ENCODE measurements around the gene FAM163A.
"Not testable (repeated sequence)": the region's sequence is repeated elsewhere in the genome, so short reads cannot be mapped to it uniquely, and the experiment has no call there.

The FAM163A gene

GRCh38 chr1:179742717-179743678 is at the start of gene FAM163A:
Gene FAM163A, plus strand, starts transcription at chr1:179743291. Its CDS starts 69,807 bp downstream, at chr1:179813098.
- DNase-seq = no peak

DNA sequence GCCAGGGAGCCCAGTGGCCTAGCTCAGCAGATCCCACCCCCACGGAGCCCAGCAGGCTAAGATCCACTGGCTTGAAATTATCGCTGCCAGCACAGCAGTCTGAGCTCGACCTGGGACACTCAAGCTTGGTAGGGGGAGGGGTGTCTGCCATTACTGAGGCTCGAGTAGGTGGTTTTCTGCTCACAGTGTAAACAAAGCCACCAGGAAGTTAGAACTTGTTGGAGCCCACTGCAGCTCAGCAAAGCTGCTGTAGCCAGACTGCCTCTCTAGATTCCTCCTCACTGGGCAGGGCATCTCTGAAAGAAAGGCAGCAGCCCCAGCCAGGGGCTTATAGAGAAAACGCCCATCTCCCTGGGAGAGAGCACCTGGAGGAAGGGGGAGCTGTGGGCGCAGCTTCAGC is 48.6 kb upstream of the FAM163A start:
- DNase-seq = not testable (repeated sequence)

- no peak for DNase-seq
Measured at GRCh38 chr1:179702946-179703539, 40.0 kb upstream of the FAM163A start.

DNA sequence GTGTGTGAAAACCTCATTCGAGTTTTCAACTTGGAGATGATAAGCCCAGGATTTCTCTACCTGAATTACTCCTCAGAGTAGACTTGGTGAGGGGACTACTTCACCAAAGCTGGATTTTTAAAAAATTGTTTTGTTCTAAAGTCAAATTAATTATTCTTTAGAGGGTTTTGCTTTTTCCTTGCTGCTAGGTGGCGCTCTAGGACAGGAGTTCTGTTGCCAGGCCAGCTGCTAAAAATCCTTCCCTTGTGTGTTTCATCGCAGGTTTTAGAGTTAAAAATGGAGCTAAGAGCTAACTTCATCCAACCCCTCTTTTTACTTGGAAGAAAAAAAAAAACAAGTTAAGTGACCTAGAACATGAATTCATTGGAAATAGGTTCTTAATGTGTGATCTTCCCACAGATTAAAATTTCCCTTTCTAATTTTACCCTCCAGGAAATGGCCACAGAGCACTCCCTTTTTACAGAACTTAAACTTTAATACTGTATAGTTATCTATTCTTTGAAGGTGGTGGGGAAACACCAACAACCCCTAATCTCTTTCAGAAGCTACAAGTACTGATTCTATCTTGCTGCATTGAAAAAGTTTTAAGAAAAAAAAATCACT is 36.7 kb upstream of the FAM163A start:
- DNase-seq = peak; percentile 55

DNA sequence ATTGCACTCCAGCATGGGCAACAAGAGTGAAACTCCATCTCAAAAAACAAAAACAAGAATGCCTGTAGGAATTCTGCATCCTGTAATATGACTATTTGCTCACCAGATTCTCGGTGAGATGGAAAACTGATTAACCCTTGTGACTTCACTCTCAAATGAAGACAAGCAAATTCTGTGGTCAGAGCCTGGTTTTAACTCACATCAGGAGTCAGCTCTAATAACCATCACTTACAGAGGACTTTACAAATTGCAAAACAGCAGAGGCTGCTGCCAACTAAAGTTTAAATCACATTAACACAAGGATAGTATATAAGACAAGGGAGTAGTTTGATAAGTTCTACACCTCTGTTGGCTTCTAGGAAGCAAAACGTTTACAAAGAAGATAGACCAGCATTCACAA is 35.7 kb upstream of the FAM163A start:
- DNase-seq = no peak

DNA sequence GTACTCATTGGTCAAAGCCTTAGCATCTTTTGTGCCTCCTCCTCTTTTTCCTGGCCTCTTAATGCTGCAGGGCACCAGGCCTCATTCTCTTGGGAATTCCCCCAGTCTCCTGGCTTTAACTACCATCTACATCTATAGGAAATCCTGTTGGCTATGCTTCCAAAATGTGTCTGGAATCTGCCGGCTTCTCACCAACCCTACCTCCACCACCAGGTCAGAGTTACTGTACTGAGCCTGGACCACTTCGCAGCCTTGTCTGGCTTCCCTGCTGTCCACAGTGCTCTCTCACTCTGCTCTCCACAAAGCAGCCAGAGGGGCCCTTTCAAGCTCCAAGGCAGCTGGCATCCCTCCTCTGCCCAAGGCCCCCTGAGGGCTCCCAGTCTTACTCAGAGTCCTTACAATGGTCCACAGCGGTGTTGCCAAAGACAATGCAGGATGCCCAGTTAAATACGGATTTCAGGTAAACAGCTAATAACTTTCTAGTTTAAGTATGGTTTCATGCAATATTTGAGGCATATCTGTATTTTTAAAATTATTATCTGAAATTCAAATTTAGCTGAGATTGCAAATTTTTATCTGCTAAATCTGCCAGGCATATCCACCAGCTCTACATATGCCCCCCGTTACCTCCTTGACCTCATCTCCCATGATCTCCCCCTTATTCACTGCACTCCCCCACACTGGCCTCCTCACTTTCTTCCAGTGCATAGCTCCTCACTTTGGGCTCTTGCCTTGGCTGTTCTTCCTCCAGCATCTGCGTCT is 34.5 kb upstream of the FAM163A start:
- DNase-seq = no peak

- no peak for DNase-seq
Measured at GRCh38 chr1:179709841-179710329, 33.2 kb upstream of the FAM163A start.

- DNase-seq = no peak
Measured at GRCh38 chr1:179714159-179714558, 28.9 kb upstream of the FAM163A start.

- DNase-seq = no peak
Measured at GRCh38 chr1:179714623-179715022, 28.5 kb upstream of the FAM163A start.

DNA sequence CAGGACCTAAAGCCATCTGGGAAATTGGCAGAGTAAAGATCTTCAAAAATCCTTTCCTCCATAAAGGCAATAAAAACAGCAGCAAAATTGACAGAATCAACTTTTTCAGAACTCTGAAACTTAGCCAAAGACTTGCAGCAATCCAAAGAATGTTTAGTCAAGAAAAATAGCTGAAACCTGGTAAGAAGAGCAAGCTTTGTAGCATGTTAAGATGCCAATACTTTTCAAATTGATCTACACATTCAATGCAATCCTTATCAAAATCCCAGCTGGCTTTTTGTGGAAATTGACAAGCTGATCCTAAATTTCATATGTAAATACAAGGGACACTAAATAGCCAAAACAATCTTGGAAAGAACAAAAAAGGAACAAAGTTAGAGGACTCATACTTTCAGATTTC is 23.8 kb upstream of the FAM163A start:
- DNase-seq = no peak

DNA sequence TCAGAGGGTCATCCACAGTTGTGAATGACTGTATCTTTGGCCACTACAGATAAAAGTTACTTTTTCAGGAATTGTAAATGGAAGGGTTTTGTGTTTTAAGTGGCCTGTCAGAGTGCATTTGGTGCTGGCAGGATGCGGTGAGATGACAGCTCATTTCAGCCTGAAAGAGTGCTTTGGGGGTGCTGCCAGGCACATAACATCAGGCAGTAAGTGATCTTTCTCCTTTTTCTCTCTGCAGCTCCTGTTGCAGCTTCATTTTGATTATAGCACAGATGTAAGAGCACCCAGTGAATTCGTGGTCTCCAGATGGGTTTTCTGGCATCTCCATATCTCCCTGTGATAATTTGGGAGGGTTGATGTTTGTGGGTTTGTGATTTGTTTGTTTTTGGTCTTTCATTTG is 14.8 kb upstream of the FAM163A start:
- peak; percentile 11 for DNase-seq

GRCh38 chr1:179729881-179730280 is 13.2 kb upstream of the FAM163A start:
- DNase-seq = no peak

DNA sequence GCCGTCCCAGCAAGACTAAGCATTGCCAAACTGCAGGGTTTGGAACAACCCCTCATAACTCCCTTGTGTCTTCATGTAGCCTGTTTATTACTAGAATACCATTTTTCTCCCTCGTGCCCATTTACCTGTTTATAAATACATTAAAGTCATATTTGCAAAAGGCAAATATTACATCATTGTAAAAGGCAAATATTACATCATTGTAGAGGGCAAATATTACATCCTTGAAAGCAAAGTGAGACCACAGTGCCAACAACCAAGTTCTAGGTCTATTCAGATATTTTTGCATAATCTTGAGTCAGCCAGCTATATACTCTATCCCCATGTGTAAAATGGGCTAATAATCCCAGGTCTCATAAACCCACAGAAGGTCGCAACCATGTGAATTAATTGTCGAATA is 11.4 kb upstream of the FAM163A start:
- no peak for DNase-seq

GRCh38 chr1:179742291-179742690 is 800 bp upstream of the FAM163A start:
- no peak for DNase-seq

DNA sequence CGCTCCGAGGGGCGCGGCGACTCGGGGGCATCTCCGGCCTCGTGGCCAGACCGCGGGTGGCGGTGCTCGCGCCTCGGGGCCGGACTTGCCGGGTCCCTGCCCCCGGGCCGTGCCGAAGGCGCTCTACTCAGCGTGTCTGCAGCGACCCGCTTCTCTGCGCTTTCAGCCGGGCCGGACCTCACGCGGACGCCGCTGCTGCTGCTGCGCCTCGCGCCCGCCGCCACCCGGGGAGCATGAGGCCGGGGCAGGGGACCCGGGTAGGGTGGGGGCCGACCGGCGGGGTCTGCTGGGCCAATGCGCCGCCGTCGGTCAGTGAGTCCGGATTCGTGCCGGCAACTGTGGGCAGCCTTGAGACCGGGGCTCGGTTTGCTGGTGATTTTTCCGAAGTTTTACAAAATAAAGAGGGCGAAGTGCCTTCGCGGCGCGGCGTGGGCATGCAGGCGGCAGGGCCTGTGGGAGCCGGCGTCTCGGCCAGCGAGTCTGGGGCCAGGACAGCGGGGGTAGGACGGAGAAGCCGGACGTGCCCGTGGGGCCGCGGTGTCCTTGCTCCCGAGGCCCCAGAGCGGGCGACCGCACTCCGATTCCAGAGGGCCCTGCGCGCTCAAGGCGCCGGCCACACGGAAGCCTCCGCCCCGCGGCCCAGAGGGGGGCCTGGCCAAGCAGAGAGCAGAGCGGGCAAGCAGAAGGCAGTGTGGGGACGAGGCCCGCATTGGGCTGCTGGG is 749 bp downstream of the FAM163A start:
- DNase-seq = no peak

DNA sequence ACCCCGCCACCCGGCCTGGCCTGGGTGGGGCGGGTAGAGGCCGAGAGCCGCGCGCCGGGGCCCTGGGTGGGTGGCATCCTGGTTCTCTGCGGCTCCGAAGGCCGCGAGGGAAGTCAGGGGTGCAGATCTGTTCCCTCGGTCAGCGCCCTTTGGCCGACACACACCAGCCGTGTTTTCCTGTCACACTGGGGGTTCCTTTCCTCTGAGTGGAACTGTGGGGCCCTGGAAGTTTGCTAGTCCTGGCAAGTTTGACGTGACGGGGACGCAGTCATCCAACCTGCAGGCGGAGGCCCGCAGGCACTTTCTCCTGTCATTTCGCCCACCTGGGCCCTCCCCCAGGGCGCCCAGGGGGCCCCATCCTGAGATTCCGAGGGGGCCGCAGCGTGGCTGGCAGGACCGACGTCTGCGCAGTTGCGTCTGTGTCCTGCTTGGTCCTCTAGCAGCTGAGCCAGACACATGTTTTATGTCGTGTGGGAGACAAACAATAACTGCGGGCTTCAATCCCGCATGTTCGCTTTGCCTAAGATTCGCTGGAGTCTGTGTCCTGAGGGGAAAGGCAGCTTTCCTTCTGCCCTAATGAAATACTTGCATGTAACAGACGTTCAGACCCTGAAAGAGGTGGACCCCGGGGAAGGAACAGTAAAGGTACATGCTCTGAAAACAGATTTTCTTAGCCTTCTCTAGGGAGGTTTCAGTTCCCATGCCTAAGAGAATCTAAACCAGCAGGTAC is 1.5 kb downstream of the FAM163A start:
- DNase-seq = no peak

- DNase-seq = no peak
Measured at GRCh38 chr1:179745131-179745611, 2.1 kb downstream of the FAM163A start.

- no peak for DNase-seq
Measured at GRCh38 chr1:179745743-179746142, 2.7 kb downstream of the FAM163A start.

- DNase-seq = no peak
Measured at GRCh38 chr1:179747611-179748010, 4.5 kb downstream of the FAM163A start.

DNA sequence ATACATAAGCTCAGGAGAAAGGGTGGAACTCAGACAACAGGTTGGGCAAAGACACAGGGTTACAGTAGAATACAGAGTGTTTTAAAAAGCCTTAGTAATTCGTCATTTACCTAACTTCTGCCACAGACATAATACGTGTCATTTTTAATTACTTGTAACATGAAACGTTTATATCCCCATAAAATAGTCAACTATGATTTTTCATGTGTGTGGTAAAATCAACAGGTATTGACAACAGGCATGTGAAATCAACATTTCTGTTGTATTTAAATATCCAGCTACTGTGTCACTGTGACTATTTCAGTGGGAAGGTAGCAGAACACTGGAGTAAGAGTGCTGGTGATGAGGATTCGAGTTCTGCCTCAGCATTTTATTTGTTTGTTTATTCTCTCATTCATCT is 5.7 kb downstream of the FAM163A start:
- no peak for DNase-seq

GRCh38 chr1:179750630-179751029 is 7.5 kb downstream of the FAM163A start:
- DNase-seq = no peak
